Muscle of arm (tissue), 12 donors: ENCODE data around the gene C3orf70. TPM values are rescaled to one million over a fixed set of nuclear protein-coding genes. Genes with fewer than 3 reads are reported as not detected.
"Not testable (repeated sequence)": the region's sequence is repeated elsewhere in the genome, so short reads cannot be mapped to it uniquely, and the experiment has no call there.

ENCODE experiments used
- DNase-seq: peaks from one replicate; pipeline ENCODE4 v3.0.0-alpha.2; 2013
- polyA plus RNA-seq, 12 donors: library from polyadenylated mRNA; unstranded; fragments of 120-200 nt; gene quantifications; one replicate each; pipeline ENCODE4 v1.2.1, GENCODE V29; 2013; ENCODE audit not compliant: insufficient read length in 12 of 12

C3orf70 gene
- polyA plus RNA-seq, 12 donors = 3.0 to 6.3 (median 4.5) TPM; not detected in 1

GRCh38 chr3:185153171-185153771 is 411 bp upstream of the C3orf70 start:
- DNase-seq = peak; percentile 53

DNA sequence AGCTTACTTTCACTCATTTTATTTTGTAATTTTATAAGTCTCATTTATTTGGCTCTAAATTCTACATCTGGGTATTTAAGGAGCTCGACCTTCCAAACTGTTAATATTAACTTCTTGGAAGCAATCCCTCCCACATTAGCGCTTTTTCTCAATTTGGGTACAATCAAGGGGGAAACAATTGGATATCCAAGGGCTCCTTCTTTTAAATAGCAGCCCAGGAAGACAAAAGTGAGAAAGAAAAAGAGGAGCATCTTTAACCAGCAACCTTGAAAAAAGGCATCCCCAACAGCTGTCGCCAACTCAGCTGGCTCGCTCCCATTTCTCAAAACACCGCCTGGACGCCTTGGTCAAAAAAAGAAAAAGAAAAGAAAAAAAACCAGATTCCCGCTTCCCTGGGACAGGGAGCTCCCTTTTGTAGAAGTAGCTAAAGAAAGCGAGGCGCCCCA is 873 bp downstream of the C3orf70 start:
- DNase-seq = peak; percentile 52

- DNase-seq = no peak
These were observed 1.5 kb downstream of the C3orf70 start for GRCh38 chr3:185151101-185151963.

DNA sequence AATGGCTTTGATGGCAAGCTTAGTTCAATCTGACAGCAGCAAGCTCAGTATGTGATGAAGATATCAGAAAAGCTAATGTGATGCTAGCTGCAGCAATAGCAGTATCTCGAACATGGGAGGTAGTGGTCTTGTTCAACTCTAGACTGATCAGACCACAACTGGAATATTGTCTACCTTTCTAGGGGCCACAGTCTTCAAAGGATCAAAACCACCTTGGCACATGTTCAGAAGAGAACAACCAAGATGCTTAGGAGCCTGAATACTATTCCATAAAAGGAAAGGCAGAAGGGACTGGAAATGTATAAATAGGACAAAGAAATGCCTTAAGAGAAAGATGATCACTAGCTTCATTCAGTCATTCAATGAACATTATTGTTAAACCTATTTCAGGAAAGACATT is 2.3 kb downstream of the C3orf70 start:
- DNase-seq = no peak

- DNase-seq = peak; percentile 25
These were observed 3.3 kb downstream of the C3orf70 start for GRCh38 chr3:185149591-185149990.

- DNase-seq = no peak
These were observed 7.3 kb downstream of the C3orf70 start for GRCh38 chr3:185145511-185145910.

DNA sequence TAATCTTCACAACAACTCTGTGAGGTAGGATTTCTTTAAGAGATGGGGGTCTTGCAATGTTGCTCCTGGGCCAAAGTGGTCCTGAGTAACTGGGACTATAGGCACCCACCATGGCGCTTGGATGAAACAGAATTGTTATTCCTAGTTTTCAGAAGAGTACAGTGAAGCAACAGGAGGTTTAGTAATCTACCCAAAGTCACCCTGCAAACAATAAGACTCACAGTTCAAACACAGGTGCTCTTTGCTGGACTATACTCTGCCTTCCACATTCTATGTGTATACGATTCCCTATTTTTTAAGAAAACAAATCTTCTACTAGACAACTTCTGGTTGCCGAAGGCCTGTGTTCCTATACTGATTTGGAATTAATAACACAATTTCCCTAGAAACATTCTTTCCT is 8.1 kb downstream of the C3orf70 start:
- DNase-seq = no peak

DNA sequence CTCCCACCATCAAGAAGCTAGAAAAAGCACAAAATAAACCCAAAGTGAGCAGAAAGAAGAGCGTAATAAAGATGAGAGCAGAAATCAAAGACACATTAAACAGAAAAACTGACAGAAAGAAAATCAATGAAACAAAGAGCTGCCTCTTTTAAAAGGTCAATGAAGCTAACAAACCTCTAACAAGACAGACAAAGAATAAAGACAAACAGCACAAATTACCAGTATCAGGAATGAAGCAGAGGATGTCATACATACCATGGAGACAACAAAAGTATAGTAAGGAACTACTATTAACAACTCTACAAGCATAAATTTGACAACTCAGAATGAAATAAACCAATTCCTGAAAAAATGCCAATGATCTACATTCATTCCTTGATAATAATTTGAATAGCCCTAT is 15.0 kb downstream of the C3orf70 start:
- DNase-seq = no peak

GRCh38 chr3:185134509-185134908 is 18.4 kb downstream of the C3orf70 start:
- no peak for DNase-seq

GRCh38 chr3:185131602-185132256 is 21.1 kb downstream of the C3orf70 start:
- no peak for DNase-seq

GRCh38 chr3:185129083-185129482 is 23.8 kb downstream of the C3orf70 start:
- no peak for DNase-seq

DNA sequence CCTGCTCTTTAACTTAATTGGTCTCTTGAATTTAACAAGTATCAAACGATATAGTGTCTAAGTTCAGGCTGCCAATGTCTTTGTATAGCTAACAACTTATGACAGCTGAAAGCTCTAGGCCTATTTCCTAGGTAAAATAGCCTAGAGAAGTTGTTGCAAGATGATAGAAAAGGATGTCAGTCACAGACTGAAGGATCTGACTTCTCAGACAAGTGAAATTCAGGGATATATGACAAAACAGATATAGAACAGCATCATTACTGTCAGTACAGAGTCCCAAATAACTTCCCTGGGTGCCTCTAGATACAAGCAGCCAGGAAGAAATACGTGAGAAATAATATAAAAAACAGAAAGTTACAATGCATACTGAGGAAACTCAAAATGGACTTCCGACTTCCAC is 26.7 kb downstream of the C3orf70 start:
- no peak for DNase-seq

DNA sequence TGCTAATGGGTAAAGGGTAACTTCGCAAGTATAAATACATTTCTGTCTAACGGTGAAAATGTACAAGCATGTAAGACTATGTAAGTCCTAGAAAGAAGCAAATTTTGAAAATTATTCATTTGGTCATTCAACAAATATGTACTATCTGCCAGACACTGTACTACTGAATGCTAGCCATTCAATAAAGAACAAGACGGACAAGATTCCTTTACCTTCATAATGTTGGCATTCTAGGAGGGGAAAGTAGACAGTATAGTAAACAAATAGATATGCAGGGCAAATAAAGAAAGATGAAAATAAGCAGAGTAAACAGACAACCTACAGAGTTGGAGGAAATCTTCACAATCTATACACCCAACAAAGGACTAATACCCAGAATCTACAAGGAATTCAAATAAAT is 32.7 kb downstream of the C3orf70 start:
- DNase-seq = no peak

DNA sequence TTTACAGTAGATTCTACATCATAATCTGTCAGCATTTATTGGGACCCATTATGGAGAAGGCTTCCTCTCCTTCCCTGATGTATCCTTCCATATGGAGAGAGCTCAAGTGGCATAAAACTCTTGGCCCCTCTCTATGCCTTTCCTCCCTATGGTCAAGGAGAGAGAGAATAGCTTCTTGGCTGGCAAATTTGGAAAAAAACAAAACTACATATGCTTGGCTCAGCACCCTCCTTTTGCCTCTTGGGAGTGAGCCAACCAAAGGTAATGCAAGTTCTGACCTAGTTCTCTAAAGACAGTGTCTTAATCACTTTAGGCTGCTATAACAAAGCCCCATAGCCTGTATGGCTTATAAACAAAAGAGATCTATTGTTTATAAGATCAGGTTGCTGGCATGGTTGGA is 37.5 kb downstream of the C3orf70 start:
- no peak for DNase-seq

- DNase-seq = no peak
These were observed 38.1 kb downstream of the C3orf70 start for GRCh38 chr3:185114756-185115155.

DNA sequence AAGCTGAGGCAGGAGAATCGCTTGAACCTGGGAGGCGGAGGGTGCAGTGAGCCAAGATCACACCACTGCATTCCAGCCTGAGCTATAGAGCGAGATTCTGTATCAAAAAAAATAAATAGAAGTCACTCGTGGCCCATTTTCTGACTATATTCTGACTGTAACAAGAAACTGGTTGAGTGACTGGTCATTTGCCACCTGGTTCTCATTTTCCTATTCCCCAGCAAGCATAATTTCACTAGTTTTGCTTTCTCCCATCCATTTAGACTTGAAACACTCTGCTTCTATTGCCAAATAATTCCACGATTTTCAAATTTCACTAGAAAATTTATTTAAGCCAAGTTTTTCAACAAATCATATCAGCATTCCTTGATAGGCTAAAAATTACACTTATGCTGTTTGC is 40.7 kb downstream of the C3orf70 start:
- no peak for DNase-seq

DNA sequence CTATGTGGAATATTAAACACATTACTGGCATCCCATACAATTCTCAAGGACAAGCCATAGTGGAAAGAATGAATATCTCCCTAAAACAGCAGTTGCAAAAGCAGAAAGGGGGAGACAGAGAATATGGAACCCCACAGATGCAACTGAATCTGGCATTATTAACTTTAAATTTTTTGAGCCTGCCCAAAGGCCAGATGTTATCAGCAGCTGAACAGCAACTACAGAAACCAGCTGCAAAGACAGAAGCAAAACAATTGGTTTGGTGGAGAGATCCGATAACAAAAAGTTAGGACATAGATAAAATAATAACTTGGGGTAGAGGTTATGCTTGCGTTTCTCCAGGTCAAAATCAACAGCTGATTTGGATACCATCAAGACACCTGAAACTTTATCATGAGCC is 43.8 kb downstream of the C3orf70 start:
- DNase-seq = not testable (repeated sequence)

- DNase-seq = peak; percentile 11
These were observed 46.5 kb downstream of the C3orf70 start for GRCh38 chr3:185106256-185106890.

DNA sequence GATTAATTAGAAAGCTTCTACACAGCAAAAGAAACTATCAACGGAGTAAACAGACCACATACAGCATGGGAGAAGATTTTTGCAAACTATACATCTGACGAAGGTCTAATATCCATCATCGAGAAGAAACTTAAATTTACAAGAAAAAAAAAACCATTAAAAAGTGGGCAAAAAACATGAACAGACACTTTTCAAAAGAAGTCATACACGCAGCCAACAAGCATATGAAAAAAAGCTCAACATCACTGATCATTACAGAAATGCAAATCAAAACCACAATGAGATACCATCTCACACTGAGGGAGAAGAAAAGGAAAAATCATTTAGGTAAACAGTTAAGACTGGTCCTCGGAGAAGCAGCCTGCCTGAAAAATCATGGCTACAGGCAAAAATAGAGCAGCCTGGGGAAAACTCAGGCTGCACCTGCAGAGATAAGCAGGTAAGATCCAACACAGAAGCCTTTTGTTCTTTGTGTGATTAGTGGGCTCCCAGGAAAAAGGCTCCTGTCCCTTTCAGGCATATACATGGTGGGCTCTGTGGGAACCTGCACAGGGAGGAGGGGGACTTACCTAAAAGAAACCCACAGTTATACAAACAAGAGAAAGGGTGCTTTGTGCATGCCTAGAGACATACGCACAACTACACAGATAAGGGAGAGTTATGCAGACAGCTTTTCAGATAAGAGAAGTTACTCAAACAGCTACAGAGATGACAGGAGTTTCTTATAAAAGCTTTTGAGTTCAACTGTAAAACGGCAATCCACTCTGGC is 49.3 kb downstream of the C3orf70 start:
- no peak for DNase-seq

GRCh38 chr3:185094697-185095096 is 58.2 kb downstream of the C3orf70 start:
- no peak for DNase-seq

DNA sequence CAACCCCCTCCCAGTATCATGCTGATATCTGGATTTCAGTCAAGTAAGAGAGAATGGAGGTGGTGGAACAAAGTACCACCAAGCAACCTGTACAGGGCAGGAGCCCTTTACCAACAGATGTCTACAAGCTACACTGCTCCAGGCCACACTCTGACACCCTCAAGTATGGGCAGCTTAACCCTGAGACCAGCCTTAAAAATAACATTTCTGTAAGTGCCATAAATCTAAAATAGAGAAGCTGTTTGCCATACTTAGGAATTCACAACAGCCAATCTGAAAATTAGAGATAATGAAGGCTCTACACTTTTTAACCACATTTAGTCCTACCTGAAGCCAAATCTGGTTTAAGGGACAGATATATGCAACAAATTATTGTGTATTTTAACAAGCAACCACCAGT is 59.7 kb downstream of the C3orf70 start:
- DNase-seq = no peak

- DNase-seq = no peak
These were observed 62.0 kb downstream of the C3orf70 start for GRCh38 chr3:185090811-185091210.
